H1 (cell line): ENCODE measurements around the gene NAGLU. TPM values are rescaled to one million over a fixed set of nuclear protein-coding genes. Genes with fewer than 3 reads are reported as not detected.

Experiments used
- CTBP2 ChIP-seq: IDR thresholded peaks from 2 replicates; pipeline ENCODE4 v1.7.0; 2011; ENCODE audit warnings: borderline replicate concordance, mild to moderate bottlenecking, moderate library complexity, mixed read lengths, low read length; ENCODE audit not compliant: insufficient read depth, insufficient read length
- HDAC6 ChIP-seq: IDR thresholded peaks from one replicate; pipeline ENCODE4 v1.7.1; 2012; ENCODE audit warnings: low read depth, mild to moderate bottlenecking, inconsistent platforms, low read length, moderate library complexity
- POLR2A ChIP-seq, 2 experiments: IDR thresholded peaks; 1 replicate in 1 of 2; 2 replicates in 1 of 2; pipeline ENCODE4 v1.6.1; 2011; ENCODE audit warnings: low read depth in 2 of 2, low read length in 2 of 2, mild to moderate bottlenecking in 2 of 2; ENCODE audit errors: control extremely low read depth in 1 of 2
- RAD21 ChIP-seq, 2 experiments: IDR thresholded peaks in 1 of 2; conservative IDR thresholded peaks in 1 of 2; 2 replicates each; pipeline ENCODE4 v1.6.1; 2011; ENCODE audit warnings: low read depth in 2 of 2, low read length in 2 of 2, improper control_type of control experiment in 1 of 2, inconsistent platforms in 1 of 2, mild to moderate bottlenecking in 1 of 2, moderate library complexity in 1 of 2
- SRF ChIP-seq: IDR thresholded peaks from 2 replicates; pipeline ENCODE4 v1.6.1; 2011; ENCODE audit warnings: mild to moderate bottlenecking, low read depth, low read length, moderate library complexity
- polyA plus RNA-seq, 7 experiments: library from polyadenylated mRNA; depleted of rRNA in 3 of 7; stranded (reverse) in 5 of 7; unstranded in 2 of 7; fragments of >200 nt in 5 of 7; fragments of 200-250 nt in 2 of 7; gene quantifications; 1 replicate in 5 of 7; 2 replicates in 1 of 7; 4 replicates in 1 of 7; pipeline versions ENCODE4 v1.2.1 to v1.2.3, GENCODE V29; 2011 to 2013; ENCODE audit warnings: missing spikeins in 2 of 7, mixed read lengths in 2 of 7
- total RNA-seq: library from RNA; stranded (reverse); fragmentation: NEBNext Ultra II Directional; extraction: Animal tissue kit (Norgen Biotek cat#: 25700); gene quantifications from 2 replicates; pipeline ENCODE4 v1.2.1, GENCODE V29; 2021

The NAGLU gene
- total and polyA plus RNA-seq, 2 of the 8 experiments (the other 6 are each of a cell fraction or from before 2014, with no cell fraction given): 21.3 to 21.6 TPM

DNA sequence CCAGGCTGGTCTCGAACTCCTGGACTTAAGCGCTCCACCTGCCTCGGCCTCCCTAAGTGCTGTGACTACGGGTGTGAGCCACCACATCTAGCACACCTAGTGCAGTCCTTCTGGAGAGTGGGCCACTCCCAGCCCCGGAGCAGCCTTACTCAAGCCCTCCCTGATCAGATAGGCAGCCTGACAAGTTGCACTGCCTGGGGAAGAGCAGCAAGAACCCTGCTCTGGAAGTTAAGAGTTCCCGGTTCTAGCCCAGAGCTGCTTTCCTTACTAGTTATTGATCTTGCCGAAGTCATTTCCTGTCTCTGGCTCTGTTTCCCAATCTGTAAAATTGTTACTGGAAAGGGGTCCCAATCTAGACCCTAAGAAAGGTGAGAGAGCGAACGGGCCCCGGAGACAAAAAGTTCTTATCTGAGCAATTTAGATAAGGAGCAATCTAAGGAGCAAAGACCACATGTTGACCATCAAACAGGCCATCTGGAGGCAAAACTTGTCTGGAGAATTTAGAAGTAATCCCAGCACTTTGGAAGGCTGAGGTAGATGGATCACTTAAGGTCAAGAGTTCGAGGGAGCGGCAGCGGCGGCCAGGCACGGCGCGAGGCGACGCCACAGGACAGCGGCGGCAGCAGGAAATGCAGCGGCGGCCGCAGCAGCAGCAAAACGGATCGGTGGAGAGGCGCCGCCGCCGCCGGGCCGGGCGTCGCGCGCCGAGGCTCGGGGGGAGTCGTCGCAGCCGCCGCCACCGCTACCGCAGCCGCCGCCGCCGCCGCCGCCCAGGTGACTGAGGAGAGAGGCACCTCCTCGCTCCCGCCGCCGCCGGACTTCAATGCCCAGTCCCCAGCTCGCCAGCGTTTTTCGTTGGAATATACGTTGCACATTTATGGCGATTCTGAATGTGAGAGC, 4.3 kb upstream of the NAGLU start (continued):
- TF ChIP-seq SRF (no peak), RAD21 (IDR thresholded peaks at IDR 0.05 in 1 of 2, conservative IDR thresholded peaks at IDR 0.05 in 1 of 2; ENCODE audit: low read depth in 2 of 2, low read length in 2 of 2) (peak in 1 of 2 experiments; percentile 30; a peak in 2 of 4 replicates), CTBP2 (no peak), POLR2A (IDR thresholded peaks at IDR 0.05; ENCODE audit: control extremely low read depth in 1 of 2, low read depth in 2 of 2, low read length in 2 of 2) (no peak), HDAC6 (no peak)
- TF ChIP-seq, all 59 proteins: peak for 2
